GM23338 (cell line): ENCODE data around the gene RPA3. TPM values are rescaled to one million over a fixed set of nuclear protein-coding genes. Genes with fewer than 3 reads are reported as not detected.

Experiments used
- ATAC-seq: fragments of 200-7000 bp; cut with Tn5 transposase; 3 replicates; pipeline ENCODE4 v1.9.1; 2020
- DNase-seq: peaks from one replicate; pipeline ENCODE4 v3.0.0-alpha.2; 2015; ENCODE audit warnings: low spot score
- H2AFZ ChIP-seq: fragments of 200-600 bp; sonication (generic); 2 replicates; pipeline ENCODE4 v1.8.0; 2016; ENCODE audit warnings: antibody characterized with exemption, mild to moderate bottlenecking, moderate library complexity
- H3F3A ChIP-seq: fragments of 200-600 bp; sonication (generic); replicated peaks from 2 replicates; pipeline ENCODE4 v1.8.0; 2017; ENCODE audit warnings: antibody characterized with exemption, mixed run types, low read depth
- H3K27ac ChIP-seq: fragments of 200-600 bp; sonication (generic); 2 replicates; pipeline ENCODE4 v1.6.1; 2016; ENCODE audit warnings: low read depth
- H3K27me3 ChIP-seq: fragments of 200-600 bp; sonication (generic); 2 replicates; pipeline ENCODE4 v1.8.0; 2016; ENCODE audit warnings: mild to moderate bottlenecking, mixed run types, moderate library complexity; ENCODE audit not compliant: insufficient read depth
- H3K36me3 ChIP-seq: fragments of 200-600 bp; sonication (generic); 2 replicates; pipeline ENCODE4 v1.8.0; 2016; ENCODE audit warnings: mild to moderate bottlenecking; ENCODE audit not compliant: insufficient read depth
- H3K4me1 ChIP-seq: fragments of 200-600 bp; sonication (generic); 2 replicates; pipeline ENCODE4 v1.8.0; 2016; ENCODE audit warnings: mild to moderate bottlenecking, moderate library complexity; ENCODE audit not compliant: insufficient read depth
- H3K4me2 ChIP-seq: fragments of 200-600 bp; sonication (generic); 2 replicates; pipeline ENCODE4 v1.7.1; 2017; ENCODE audit warnings: mixed run types
- H3K4me3 ChIP-seq: fragments of 200-600 bp; sonication (generic); 2 replicates; pipeline ENCODE4 v1.6.1; 2016; ENCODE audit warnings: mixed run types
- H3K79me2 ChIP-seq: fragments of 200-600 bp; sonication (generic); replicated peaks from 2 replicates; pipeline ENCODE4 v1.8.0; 2017; ENCODE audit warnings: mild to moderate bottlenecking; ENCODE audit not compliant: insufficient read depth
- H3K9me2 ChIP-seq: fragments of 200-600 bp; sonication (generic); 2 replicates; pipeline ENCODE4 v1.8.0; 2017; ENCODE audit not compliant: insufficient read depth
- H4K20me1 ChIP-seq: fragments of 200-600 bp; sonication (generic); replicated peaks from 2 replicates; pipeline ENCODE4 v1.8.0; 2017; ENCODE audit warnings: mild to moderate bottlenecking; ENCODE audit not compliant: insufficient read depth
- H3K27ac Mint-ChIP-seq: 2 replicates; pipeline ENCODE4 v1.8.0; 2020; ENCODE audit warnings: inconsistent platforms, mild to moderate bottlenecking, moderate library complexity, mixed read lengths
- H3K27me3 Mint-ChIP-seq: 3 replicates; pipeline ENCODE4 v1.8.0; 2022; ENCODE audit warnings: low read depth, mild to moderate bottlenecking, moderate library complexity, mixed read lengths, inconsistent platforms; ENCODE audit not compliant: insufficient read depth, poor library complexity
- H3K36me3 Mint-ChIP-seq: 3 replicates; pipeline ENCODE4 v1.8.0; 2021; ENCODE audit warnings: low read depth, mild to moderate bottlenecking, inconsistent platforms, moderate library complexity, mixed read lengths
- H3K4me1 Mint-ChIP-seq: 3 replicates; pipeline ENCODE4 v1.8.0; 2020; ENCODE audit warnings: mild to moderate bottlenecking, inconsistent platforms, mixed read lengths
- H3K4me3 Mint-ChIP-seq: 3 replicates; pipeline ENCODE4 v1.8.0; 2021; ENCODE audit warnings: moderate library complexity, mild to moderate bottlenecking, inconsistent platforms, mixed read lengths
- H3K9me3 Mint-ChIP-seq: 3 replicates; pipeline ENCODE4 v1.8.0; 2020; ENCODE audit warnings: moderate library complexity, mild to moderate bottlenecking, inconsistent platforms, mixed read lengths
- CREB1 ChIP-seq: fragments of 250-450 bp; sonication (Bioruptor Pico); IDR thresholded peaks from 2 replicates; pipeline ENCODE4 v1.5.0; 2020; ENCODE audit warnings: low read depth, mild to moderate bottlenecking, moderate library complexity
- EZH2 ChIP-seq: fragments of 200-600 bp; sonication (generic); IDR thresholded peaks from one replicate; pipeline ENCODE4 v1.8.0; 2017; ENCODE audit warnings: antibody characterized with exemption, mild to moderate bottlenecking, low read depth; ENCODE audit not compliant: unreplicated experiment
- EZH2phosphoT487 ChIP-seq: fragments of 200-600 bp; sonication (generic); IDR thresholded peaks from one replicate; pipeline ENCODE4 v1.8.1; 2018; ENCODE audit warnings: antibody characterized with exemption; ENCODE audit not compliant: unreplicated experiment
- JUNB ChIP-seq: IDR thresholded peaks from one replicate; pipeline ENCODE4 v1.6.1; 2016; ENCODE audit warnings: antibody characterized with exemption; ENCODE audit not compliant: unreplicated experiment
- NANOG ChIP-seq: IDR thresholded peaks from 2 replicates; pipeline ENCODE4 v1.6.1; 2016; ENCODE audit warnings: antibody characterized with exemption, borderline replicate concordance
- POLR2AphosphoS5 ChIP-seq: IDR thresholded peaks from 2 replicates; pipeline ENCODE4 v1.6.1; 2016; ENCODE audit warnings: antibody characterized with exemption, low read depth
- STAT1 ChIP-seq: IDR thresholded peaks from one replicate; pipeline ENCODE4 v1.6.1; 2016; ENCODE audit warnings: antibody characterized with exemption; ENCODE audit not compliant: unreplicated experiment
- ZNF114 ChIP-seq: fragments of 250-450 bp; sonication (Bioruptor Pico); IDR thresholded peaks from 2 replicates; pipeline ENCODE4 v1.5.0; 2020; ENCODE audit warnings: mild to moderate bottlenecking, moderate library complexity
- ZNF331 ChIP-seq: fragments of 250-450 bp; sonication (Bioruptor Pico); IDR thresholded peaks from 2 replicates; pipeline ENCODE4 v1.5.0; 2020; ENCODE audit warnings: low read depth, mild to moderate bottlenecking, moderate library complexity
- polyA plus RNA-seq: library from polyadenylated mRNA; unstranded; fragments of >200 nt; fragmentation: Nextera tagmentation; extraction: Ambion mirVana; gene quantifications from 2 replicates; pipeline ENCODE4 v1.2.1, GENCODE V29; 2016
- total RNA-seq: library from RNA; depleted of rRNA; stranded (reverse); fragments of >200 nt; shearing (Covaris generic); gene quantifications from 2 replicates; pipeline ENCODE4 v1.2.3, GENCODE V29; 2014
- TF ChIP-seq, protein P1 (sequence below): IDR thresholded peaks from 2 replicates; pipeline ENCODE4 v1.6.1; 2016; ENCODE audit warnings: antibody characterized with exemption
- TF ChIP-seq, protein P2 (sequence below), 2 experiments: fragments of 200-600 bp in 1 of 2; sonication (generic) in 1 of 2; conservative IDR thresholded peaks; 2 replicates each; pipeline versions ENCODE4 v1.5.1 to v1.6.1; 2016 to 2017; ENCODE audit warnings: antibody characterized with exemption in 2 of 2, low read depth in 2 of 2, mild to moderate bottlenecking in 2 of 2, moderate library complexity in 1 of 2
- TF ChIP-seq, protein P3 (sequence below): fragments of 250-450 bp; sonication (Bioruptor Pico); IDR thresholded peaks from 2 replicates; pipeline ENCODE4 v1.5.0; 2020; ENCODE audit warnings: mild to moderate bottlenecking, moderate library complexity
- TF ChIP-seq, protein P4 (sequence below): IDR thresholded peaks from one replicate; pipeline ENCODE4 v1.6.1; 2018; ENCODE audit warnings: antibody characterized with exemption; ENCODE audit not compliant: unreplicated experiment

The RPA3 gene
- total and polyA plus RNA-seq, 2 experiments from 2014 or later, result 74.9 to 287 TPM

DNA sequence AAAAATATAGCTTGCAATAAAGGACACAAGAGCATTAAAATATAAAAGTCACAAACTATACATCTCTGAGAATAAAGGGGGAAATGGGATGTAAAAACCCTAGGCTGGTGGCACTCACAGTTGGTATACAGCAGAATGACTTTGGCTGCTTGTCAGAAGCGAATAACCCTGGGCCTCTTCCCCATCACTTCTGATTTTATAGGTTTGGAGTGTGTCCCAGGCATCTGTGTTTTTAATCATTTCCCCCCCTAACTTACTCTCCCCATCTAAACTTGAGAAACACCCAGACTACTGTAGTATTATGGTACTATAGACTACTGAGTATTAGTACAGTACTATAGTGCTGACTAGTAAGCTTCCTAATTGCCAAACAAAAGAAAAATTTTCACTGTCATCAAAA is 1.8 kb upstream of the RPA3 start:
- no peaks in the 10 kb centered on the region for H3F3A ChIP-seq
- no peak overlapping the region for H3K4me2 ChIP-seq
- no peak for DNase-seq
- H3K4me1 Mint-ChIP-seq, result peaks cover 5% of the 10 kb centered on the region; the same call in 1 of the 3 replicates
- no peaks in the 10 kb centered on the region for H3K4me1 ChIP-seq
- H4K20me1 ChIP-seq, result no peaks in the 10 kb centered on the region
- H3K27ac Mint-ChIP-seq, result no peak overlapping the region
- no peak overlapping the region for H3K27ac ChIP-seq
- TF ChIP-seq POLR2AphosphoS5 (no peak), ZNF331 (CRISPR knock-in tag) (no peak), NANOG (no peak), EZH2 (no peak), EZH2phosphoT487 (no peak), CREB1 (CRISPR knock-in tag) (no peak), ZNF114 (no peak), STAT1 (no peak), JUNB (no peak)
- TF ChIP-seq, protein P1, sequence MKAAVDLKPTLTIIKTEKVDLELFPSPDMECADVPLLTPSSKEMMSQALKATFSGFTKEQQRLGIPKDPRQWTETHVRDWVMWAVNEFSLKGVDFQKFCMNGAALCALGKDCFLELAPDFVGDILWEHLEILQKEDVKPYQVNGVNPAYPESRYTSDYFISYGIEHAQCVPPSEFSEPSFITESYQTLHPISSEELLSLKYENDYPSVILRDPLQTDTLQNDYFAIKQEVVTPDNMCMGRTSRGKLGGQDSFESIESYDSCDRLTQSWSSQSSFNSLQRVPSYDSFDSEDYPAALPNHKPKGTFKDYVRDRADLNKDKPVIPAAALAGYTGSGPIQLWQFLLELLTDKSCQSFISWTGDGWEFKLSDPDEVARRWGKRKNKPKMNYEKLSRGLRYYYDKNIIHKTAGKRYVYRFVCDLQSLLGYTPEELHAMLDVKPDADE, result no peak
- TF ChIP-seq, protein P2, sequence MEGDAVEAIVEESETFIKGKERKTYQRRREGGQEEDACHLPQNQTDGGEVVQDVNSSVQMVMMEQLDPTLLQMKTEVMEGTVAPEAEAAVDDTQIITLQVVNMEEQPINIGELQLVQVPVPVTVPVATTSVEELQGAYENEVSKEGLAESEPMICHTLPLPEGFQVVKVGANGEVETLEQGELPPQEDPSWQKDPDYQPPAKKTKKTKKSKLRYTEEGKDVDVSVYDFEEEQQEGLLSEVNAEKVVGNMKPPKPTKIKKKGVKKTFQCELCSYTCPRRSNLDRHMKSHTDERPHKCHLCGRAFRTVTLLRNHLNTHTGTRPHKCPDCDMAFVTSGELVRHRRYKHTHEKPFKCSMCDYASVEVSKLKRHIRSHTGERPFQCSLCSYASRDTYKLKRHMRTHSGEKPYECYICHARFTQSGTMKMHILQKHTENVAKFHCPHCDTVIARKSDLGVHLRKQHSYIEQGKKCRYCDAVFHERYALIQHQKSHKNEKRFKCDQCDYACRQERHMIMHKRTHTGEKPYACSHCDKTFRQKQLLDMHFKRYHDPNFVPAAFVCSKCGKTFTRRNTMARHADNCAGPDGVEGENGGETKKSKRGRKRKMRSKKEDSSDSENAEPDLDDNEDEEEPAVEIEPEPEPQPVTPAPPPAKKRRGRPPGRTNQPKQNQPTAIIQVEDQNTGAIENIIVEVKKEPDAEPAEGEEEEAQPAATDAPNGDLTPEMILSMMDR (conservative IDR thresholded peaks at IDR 0.05; ENCODE audit: low read depth in 2 of 2), result no peak
- TF ChIP-seq, protein P3, sequence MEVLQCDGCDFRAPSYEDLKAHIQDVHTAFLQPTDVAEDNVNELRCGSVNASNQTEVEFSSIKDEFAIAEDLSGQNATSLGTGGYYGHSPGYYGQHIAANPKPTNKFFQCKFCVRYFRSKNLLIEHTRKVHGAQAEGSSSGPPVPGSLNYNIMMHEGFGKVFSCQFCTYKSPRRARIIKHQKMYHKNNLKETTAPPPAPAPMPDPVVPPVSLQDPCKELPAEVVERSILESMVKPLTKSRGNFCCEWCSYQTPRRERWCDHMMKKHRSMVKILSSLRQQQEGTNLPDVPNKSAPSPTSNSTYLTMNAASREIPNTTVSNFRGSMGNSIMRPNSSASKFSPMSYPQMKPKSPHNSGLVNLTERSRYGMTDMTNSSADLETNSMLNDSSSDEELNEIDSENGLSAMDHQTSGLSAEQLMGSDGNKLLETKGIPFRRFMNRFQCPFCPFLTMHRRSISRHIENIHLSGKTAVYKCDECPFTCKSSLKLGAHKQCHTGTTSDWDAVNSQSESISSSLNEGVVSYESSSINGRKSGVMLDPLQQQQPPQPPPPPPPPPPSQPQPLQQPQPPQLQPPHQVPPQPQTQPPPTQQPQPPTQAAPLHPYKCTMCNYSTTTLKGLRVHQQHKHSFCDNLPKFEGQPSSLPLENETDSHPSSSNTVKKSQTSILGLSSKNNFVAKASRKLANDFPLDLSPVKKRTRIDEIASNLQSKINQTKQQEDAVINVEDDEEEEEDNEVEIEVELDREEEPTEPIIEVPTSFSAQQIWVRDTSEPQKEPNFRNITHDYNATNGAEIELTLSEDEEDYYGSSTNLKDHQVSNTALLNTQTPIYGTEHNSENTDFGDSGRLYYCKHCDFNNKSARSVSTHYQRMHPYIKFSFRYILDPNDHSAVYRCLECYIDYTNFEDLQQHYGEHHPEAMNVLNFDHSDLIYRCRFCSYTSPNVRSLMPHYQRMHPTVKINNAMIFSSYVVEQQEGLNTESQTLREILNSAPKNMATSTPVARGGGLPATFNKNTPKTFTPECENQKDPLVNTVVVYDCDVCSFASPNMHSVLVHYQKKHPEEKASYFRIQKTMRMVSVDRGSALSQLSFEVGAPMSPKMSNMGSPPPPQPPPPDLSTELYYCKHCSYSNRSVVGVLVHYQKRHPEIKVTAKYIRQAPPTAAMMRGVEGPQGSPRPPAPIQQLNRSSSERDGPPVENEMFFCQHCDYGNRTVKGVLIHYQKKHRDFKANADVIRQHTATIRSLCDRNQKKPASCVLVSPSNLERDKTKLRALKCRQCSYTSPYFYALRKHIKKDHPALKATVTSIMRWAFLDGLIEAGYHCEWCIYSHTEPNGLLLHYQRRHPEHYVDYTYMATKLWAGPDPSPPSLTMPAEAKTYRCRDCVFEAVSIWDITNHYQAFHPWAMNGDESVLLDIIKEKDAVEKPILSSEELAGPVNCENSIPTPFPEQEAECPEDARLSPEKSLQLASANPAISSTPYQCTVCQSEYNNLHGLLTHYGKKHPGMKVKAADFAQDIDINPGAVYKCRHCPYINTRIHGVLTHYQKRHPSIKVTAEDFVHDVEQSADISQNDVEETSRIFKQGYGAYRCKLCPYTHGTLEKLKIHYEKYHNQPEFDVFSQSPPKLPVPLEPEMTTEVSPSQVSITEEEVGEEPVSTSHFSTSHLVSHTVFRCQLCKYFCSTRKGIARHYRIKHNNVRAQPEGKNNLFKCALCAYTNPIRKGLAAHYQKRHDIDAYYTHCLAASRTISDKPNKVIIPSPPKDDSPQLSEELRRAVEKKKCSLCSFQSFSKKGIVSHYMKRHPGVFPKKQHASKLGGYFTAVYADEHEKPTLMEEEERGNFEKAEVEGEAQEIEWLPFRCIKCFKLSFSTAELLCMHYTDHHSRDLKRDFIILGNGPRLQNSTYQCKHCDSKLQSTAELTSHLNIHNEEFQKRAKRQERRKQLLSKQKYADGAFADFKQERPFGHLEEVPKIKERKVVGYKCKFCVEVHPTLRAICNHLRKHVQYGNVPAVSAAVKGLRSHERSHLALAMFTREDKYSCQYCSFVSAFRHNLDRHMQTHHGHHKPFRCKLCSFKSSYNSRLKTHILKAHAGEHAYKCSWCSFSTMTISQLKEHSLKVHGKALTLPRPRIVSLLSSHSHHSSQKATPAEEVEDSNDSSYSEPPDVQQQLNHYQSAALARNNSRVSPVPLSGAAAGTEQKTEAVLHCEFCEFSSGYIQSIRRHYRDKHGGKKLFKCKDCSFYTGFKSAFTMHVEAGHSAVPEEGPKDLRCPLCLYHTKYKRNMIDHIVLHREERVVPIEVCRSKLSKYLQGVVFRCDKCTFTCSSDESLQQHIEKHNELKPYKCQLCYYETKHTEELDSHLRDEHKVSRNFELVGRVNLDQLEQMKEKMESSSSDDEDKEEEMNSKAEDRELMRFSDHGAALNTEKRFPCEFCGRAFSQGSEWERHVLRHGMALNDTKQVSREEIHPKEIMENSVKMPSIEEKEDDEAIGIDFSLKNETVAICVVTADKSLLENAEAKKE (CRISPR knock-in tag), result no peak
- TF ChIP-seq, protein P4, sequence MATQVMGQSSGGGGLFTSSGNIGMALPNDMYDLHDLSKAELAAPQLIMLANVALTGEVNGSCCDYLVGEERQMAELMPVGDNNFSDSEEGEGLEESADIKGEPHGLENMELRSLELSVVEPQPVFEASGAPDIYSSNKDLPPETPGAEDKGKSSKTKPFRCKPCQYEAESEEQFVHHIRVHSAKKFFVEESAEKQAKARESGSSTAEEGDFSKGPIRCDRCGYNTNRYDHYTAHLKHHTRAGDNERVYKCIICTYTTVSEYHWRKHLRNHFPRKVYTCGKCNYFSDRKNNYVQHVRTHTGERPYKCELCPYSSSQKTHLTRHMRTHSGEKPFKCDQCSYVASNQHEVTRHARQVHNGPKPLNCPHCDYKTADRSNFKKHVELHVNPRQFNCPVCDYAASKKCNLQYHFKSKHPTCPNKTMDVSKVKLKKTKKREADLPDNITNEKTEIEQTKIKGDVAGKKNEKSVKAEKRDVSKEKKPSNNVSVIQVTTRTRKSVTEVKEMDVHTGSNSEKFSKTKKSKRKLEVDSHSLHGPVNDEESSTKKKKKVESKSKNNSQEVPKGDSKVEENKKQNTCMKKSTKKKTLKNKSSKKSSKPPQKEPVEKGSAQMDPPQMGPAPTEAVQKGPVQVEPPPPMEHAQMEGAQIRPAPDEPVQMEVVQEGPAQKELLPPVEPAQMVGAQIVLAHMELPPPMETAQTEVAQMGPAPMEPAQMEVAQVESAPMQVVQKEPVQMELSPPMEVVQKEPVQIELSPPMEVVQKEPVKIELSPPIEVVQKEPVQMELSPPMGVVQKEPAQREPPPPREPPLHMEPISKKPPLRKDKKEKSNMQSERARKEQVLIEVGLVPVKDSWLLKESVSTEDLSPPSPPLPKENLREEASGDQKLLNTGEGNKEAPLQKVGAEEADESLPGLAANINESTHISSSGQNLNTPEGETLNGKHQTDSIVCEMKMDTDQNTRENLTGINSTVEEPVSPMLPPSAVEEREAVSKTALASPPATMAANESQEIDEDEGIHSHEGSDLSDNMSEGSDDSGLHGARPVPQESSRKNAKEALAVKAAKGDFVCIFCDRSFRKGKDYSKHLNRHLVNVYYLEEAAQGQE, result no peak
- no peak overlapping the region for H3K4me3 Mint-ChIP-seq
- H3K27me3 Mint-ChIP-seq, result no peaks in the 10 kb centered on the region
- no peak for ATAC-seq
- no peak overlapping the region for H3K4me3 ChIP-seq
- H3K36me3 Mint-ChIP-seq, result peaks cover 3% of the 10 kb centered on the region; the same call in 1 of the 3 replicates
- no peaks in the 10 kb centered on the region for H3K36me3 ChIP-seq
- no peaks in the 10 kb centered on the region for H3K27me3 ChIP-seq
- no peak overlapping the region for H2AFZ ChIP-seq
- 0 out of 2 replicates have a peak, but pooled peaks cover 5% of the 10 kb centered on the region for H3K9me2 ChIP-seq
- no peaks in the 10 kb centered on the region for H3K79me2 ChIP-seq
- H3K9me3 Mint-ChIP-seq, result no peaks in the 10 kb centered on the region
